HepG2 (cell line): ENCODE measurements around the gene IL1A. TPM values are rescaled to one million over a fixed set of nuclear protein-coding genes. Genes with fewer than 3 reads are reported as not detected.

Experiments used
- EP300 ChIP-seq, 3 experiments: sonication (generic) in 1 of 3; formaldehyde crosslinking in 1 of 3; IDR thresholded peaks; 2 replicates each; pipeline versions ENCODE4 v1.5.1 to v1.6.1; 2011 to 2020; ENCODE audit warnings: low read depth in 2 of 3, low read length in 2 of 3, borderline replicate concordance in 1 of 3, improper control_type of control experiment in 1 of 3, mild to moderate bottlenecking in 1 of 3, missing genetic modification reagents in 1 of 3, moderate library complexity in 1 of 3
- GABPA ChIP-seq, 2 experiments: IDR thresholded peaks; 2 replicates each; pipeline ENCODE4 v1.6.1; 2011 to 2016; ENCODE audit warnings: low read depth in 2 of 2, low read length in 1 of 2, missing biosample characterization in 1 of 2, missing genetic modification characterization in 1 of 2
- GATAD1 ChIP-seq: IDR thresholded peaks from 2 replicates; pipeline ENCODE4 v1.6.1; 2016; ENCODE audit warnings: missing genetic modification reagents, missing compliant biosample characterization
- KLF6 ChIP-seq: IDR thresholded peaks from 2 replicates; pipeline ENCODE4 v1.8.0; 2016; ENCODE audit warnings: missing biosample characterization, missing genetic modification reagents
- PHF5A ChIP-seq: IDR thresholded peaks from one replicate; pipeline ENCODE4 v1.6.1; 2018; ENCODE audit warnings: low read depth, missing genetic modification reagents; ENCODE audit not compliant: unreplicated experiment
- POGK ChIP-seq: sonication (generic); formaldehyde crosslinking; conservative IDR thresholded peaks from 2 replicates; pipeline ENCODE4 v1.8.0; 2022; ENCODE audit warnings: mild to moderate bottlenecking, moderate library complexity, missing genetic modification reagents
- POLR2A ChIP-seq, 2 experiments: IDR thresholded peaks; 2 replicates each; pipeline ENCODE4 v1.6.1; 2011; ENCODE audit warnings: low read depth in 2 of 2, low read length in 2 of 2, mild to moderate bottlenecking in 1 of 2, moderate library complexity in 1 of 2; ENCODE audit not compliant: insufficient read depth in 1 of 2
- SNAPC4 ChIP-seq: sonication (generic); formaldehyde crosslinking; IDR thresholded peaks from 2 replicates; pipeline ENCODE4 v1.4.0; 2020; ENCODE audit warnings: mild to moderate bottlenecking, missing genetic modification reagents
- SNAPC5 ChIP-seq: sonication (generic); formaldehyde crosslinking; IDR thresholded peaks from 2 replicates; pipeline ENCODE4 v1.8.1; 2023; ENCODE audit warnings: mild to moderate bottlenecking, missing genetic modification reagents, borderline replicate concordance
- SPEN ChIP-seq: sonication (generic); formaldehyde crosslinking; IDR thresholded peaks from 2 replicates; pipeline ENCODE4 v1.5.1; 2020; ENCODE audit warnings: low read depth, mild to moderate bottlenecking, missing genetic modification reagents
- ZC3H13 ChIP-seq: sonication (generic); formaldehyde crosslinking; IDR thresholded peaks from 2 replicates; pipeline ENCODE4 v1.8.1; 2023; ENCODE audit warnings: mild to moderate bottlenecking, missing genetic modification reagents, moderate library complexity
- ZNF543 ChIP-seq: sonication (generic); formaldehyde crosslinking; IDR thresholded peaks from 2 replicates; pipeline ENCODE4 v1.4.0; 2020; ENCODE audit warnings: mild to moderate bottlenecking, missing genetic modification reagents
- ZNF574 ChIP-seq: sonication (generic); formaldehyde crosslinking; IDR thresholded peaks from 2 replicates; pipeline ENCODE4 v1.4.0; 2020; ENCODE audit warnings: missing genetic modification reagents
- ZNF597 ChIP-seq: sonication (generic); formaldehyde crosslinking; IDR thresholded peaks from 2 replicates; pipeline ENCODE4 v1.5.0; 2020; ENCODE audit warnings: missing genetic modification reagents
- ZSCAN12 ChIP-seq: sonication (generic); formaldehyde crosslinking; IDR thresholded peaks from 2 replicates; pipeline ENCODE4 v1.9.0; 2021; ENCODE audit warnings: mild to moderate bottlenecking, missing genetic modification reagents
- ZSCAN31 ChIP-seq: sonication (generic); formaldehyde crosslinking; IDR thresholded peaks from 2 replicates; pipeline ENCODE4 v1.5.0; 2020; ENCODE audit warnings: low read depth, mild to moderate bottlenecking, missing genetic modification reagents
- polyA plus RNA-seq, 8 experiments: library from polyadenylated mRNA; depleted of rRNA in 3 of 8; stranded (reverse) in 7 of 8; unstranded in 1 of 8; fragments of >200 nt; fragmentation: Illumina TruSeq in 4 of 8; extraction: Trizol in 4 of 8; gene quantifications; 2 replicates each; pipeline versions ENCODE4 v1.2.1 to v1.2.3, GENCODE V29; 2011 to 2016; ENCODE audit warnings: low read depth in 4 of 8, missing spikeins in 1 of 8, mixed read lengths in 1 of 8; ENCODE audit not compliant: insufficient read depth in 1 of 8
- total RNA-seq, 5 experiments: library from RNA; depleted of rRNA; stranded (reverse); fragments of >200 nt; fragmentation: Illumina TruSeq; extraction: Trizol; gene quantifications; 2 replicates each; pipeline ENCODE4 v1.2.3, GENCODE V29; 2016; ENCODE audit warnings: low read depth in 1 of 5

Gene IL1A
- total and polyA plus RNA-seq, 2 of the 13 experiments (the other 11 are each of a cell fraction or from before 2014, with no cell fraction given) = not detected

GRCh38 chr2:112818094-112818902 is 34.0 kb upstream of the IL1A start (continued):
- TF ChIP-seq SNAPC4 (CRISPR knock-in tag) (peak; percentile 73; the same call in 1 of the 2 replicates), GABPA (IDR thresholded peaks at IDR 0.05; ENCODE audit: low read depth, low read length) (no peak), GABPA (CRISPR knock-in tag; IDR thresholded peaks at IDR 0.05; ENCODE audit: low read depth) (peak; percentile 51), ZNF574 (peak; percentile 75), SPEN (CRISPR knock-in tag) (peak; percentile 48; the same call in 1 of the 2 replicates), ZNF543 (peak; percentile 49; the same call in 1 of the 2 replicates), KLF6 (CRISPR knock-in tag) (peak; percentile 98), POGK (CRISPR knock-in tag) (0 out of 2 replicates have a peak, but pooled peaks have one; percentile 68), SNAPC5 (CRISPR knock-in tag) (0 out of 2 replicates have a peak, but pooled peaks have one; percentile 78), PHF5A (CRISPR knock-in tag) (peak; percentile 98), ZNF597 (CRISPR knock-in tag) (no peak), GATAD1 (CRISPR knock-in tag) (peak; percentile 81), ZC3H13 (CRISPR knock-in tag) (peak; percentile 49; the same call in 1 of the 2 replicates), ZSCAN12 (CRISPR knock-in tag) (peak; percentile 74; the same call in 1 of the 2 replicates), EP300 (IDR thresholded peaks at IDR 0.05; ENCODE audit: low read depth in 2 of 2, low read length in 2 of 2) (peak in 1 of 2 experiments; percentile 100; a peak in 3 of 4 replicates), EP300 (CRISPR knock-in tag; IDR thresholded peaks at IDR 0.05; ENCODE audit: borderline replicate concordance) (peak; percentile 97), ZSCAN31 (CRISPR knock-in tag) (no peak), POLR2A (IDR thresholded peaks at IDR 0.05; ENCODE audit: insufficient read depth in 1 of 2, low read depth in 2 of 2, low read length in 2 of 2) (peak; percentile 21 to 46; a peak in 2 of 4 replicates)
